ENCODE data around the gene ZNF85. TPM values are rescaled to one million over a fixed set of nuclear protein-coding genes. Genes with fewer than 3 reads are reported as not detected.
"Not testable (repeated sequence)": the region's sequence is repeated elsewhere in the genome, so short reads cannot be mapped to it uniquely, and the experiment has no call there.

The ZNF85 gene
- total RNA-seq, 2 donors from 2014 or later: 9.2 to 15.3 TPM

- DNase-seq: peak; percentile 61 to 82 (median 71)
- no peak overlapping the region for H3K4me3 ChIP-seq
- peak in 2 of 7 experiments; percentile 5 to 14 for TF ChIP-seq CTCF (IDR thresholded peaks at IDR 0.05)
- peak in 1 of 3 donors; percentile 23 for TF ChIP-seq POLR2A (IDR thresholded peaks at IDR 0.05)
- H3K9me3 ChIP-seq: no peaks in the 10 kb centered on the region
- no peaks in the 10 kb centered on the region for H3K36me3 ChIP-seq (replicated peaks in 1 of 2; ENCODE audit: insufficient read depth in 1 of 2, low read depth in 2 of 2)
- H3K4me1 ChIP-seq: peaks cover 10% of the 10 kb centered on the region
- intact Hi-C loops (cut with DNase I): no loop called here
- peak; percentile 95 for ATAC-seq
- peak overlapping the region in 3 of 4 donors; percentile 56 to 67 (median 59) for H3K27ac ChIP-seq
- H3K27me3 ChIP-seq: no peaks in the 10 kb centered on the region
- 62 to 63% methylated on average over 1 to 3 of the region's 3 CpGs for WGBS, 2 donors
These were observed 46.4 kb downstream of the ZNF85 start for GRCh38 chr19:20969498-20969897.

- H3K9me3 ChIP-seq: no peaks in the 10 kb centered on the region
- ATAC-seq: peak; percentile 28
- peaks cover 10% of the 10 kb centered on the region for H3K4me1 ChIP-seq
- WGBS, 2 donors: 70 to 81% methylated on average over 3 of the region's 3 CpGs
- intact Hi-C loops (cut with DNase I): no loop called here
- DNase-seq: no peak
- no peaks in the 10 kb centered on the region for H3K27me3 ChIP-seq
- TF ChIP-seq POLR2A (IDR thresholded peaks at IDR 0.05): no peak
- peak in 1 of 7 experiments; percentile 7 for TF ChIP-seq CTCF (IDR thresholded peaks at IDR 0.05)
- H3K27ac ChIP-seq: peak overlapping the region in 3 of 4 donors; percentile 56 to 67 (median 59)
- H3K4me3 ChIP-seq: no peak overlapping the region
- no peaks in the 10 kb centered on the region for H3K36me3 ChIP-seq (replicated peaks in 1 of 2; ENCODE audit: insufficient read depth in 1 of 2, low read depth in 2 of 2)
These were observed 46.8 kb downstream of the ZNF85 start for GRCh38 chr19:20969898-20970297.

- H3K36me3 ChIP-seq (replicated peaks in 1 of 2; ENCODE audit: insufficient read depth in 1 of 2, low read depth in 2 of 2); ATAC-seq; H3K27ac ChIP-seq; DNase-seq; intact Hi-C loops (cut with DNase I); H3K4me1 ChIP-seq; H3K4me3 ChIP-seq; H3K27me3 ChIP-seq: not testable (repeated sequence)
- WGBS, 2 donors: 91 to 94% methylated on average over 2 of the region's 2 CpGs
- peaks cover 0 to 10% (median 0%) of the 10 kb centered on the region in 3 donors for H3K9me3 ChIP-seq
These were observed 69.7 kb downstream of the ZNF85 start for GRCh38 chr19:20992788-20993187.

GRCh38 chr19:20999731-21000352 lies 76.8 kb downstream of the ZNF85 start:
- DNase-seq: peak; percentile 83 to 92 (median 88)
- intact Hi-C loops (cut with DNase I): no loop called here
- WGBS, 2 donors: 7 to 8% methylated on average over 7 to 29 of the region's 29 CpGs
- peak; percentile 100 for ATAC-seq
- no peaks in the 10 kb centered on the region for H3K27me3 ChIP-seq
- H3K4me3 ChIP-seq: no peak overlapping the region
- H3K36me3 ChIP-seq (replicated peaks in 1 of 2; ENCODE audit: insufficient read depth in 1 of 2, low read depth in 2 of 2): no peaks in the 10 kb centered on the region
- H3K9me3 ChIP-seq: no peaks in the 10 kb centered on the region
- no peak overlapping the region for H3K27ac ChIP-seq
- H3K4me1 ChIP-seq: peaks cover 6% of the 10 kb centered on the region
- TF ChIP-seq POLR2A (IDR thresholded peaks at IDR 0.05) (no peak), CTCF (IDR thresholded peaks at IDR 0.05) (no peak)

Other genes with a start within 250 kb of the ZNF85 start
- 10 to 100 TPM in 1 of 2 donors, 1 to 10 TPM in 1; 7.8 to 14.5 TPM for gene ZNF66, start 146.9 kb upstream of the ZNF85 start, total RNA-seq
- 10 to 100 TPM in 1 of 2 donors, 1 to 10 TPM in 1; 4.0 to 11.4 TPM for gene ZNF430, start 97.4 kb downstream of the ZNF85 start, total RNA-seq
- 10 to 100 TPM in 1 of 2 donors, 1 to 10 TPM in 1; 3.1 to 16.2 TPM for gene ZNF714, start 159.0 kb downstream of the ZNF85 start, total RNA-seq
- gene ZNF431, start 218.8 kb downstream of the ZNF85 start, total RNA-seq: 1 to 10 TPM; 4.9 to 7.9 TPM